HepG2 (cell line): ENCODE measurements around the gene UGT3A2. TPM values are rescaled to one million over a fixed set of nuclear protein-coding genes. Genes with fewer than 3 reads are reported as not detected.

ENCODE experiments used
- RORA ChIP-seq: sonication (generic); formaldehyde crosslinking; IDR thresholded peaks from 2 replicates; pipeline ENCODE4 v1.5.0; 2020; ENCODE audit warnings: mild to moderate bottlenecking, missing genetic modification reagents, moderate library complexity
- TRIM22 ChIP-seq: fragments of 450-650 bp; IDR thresholded peaks from 2 replicates; pipeline ENCODE4 v1.6.1; 2017
- ZFP1 ChIP-seq: IDR thresholded peaks from 2 replicates; pipeline ENCODE4 v1.6.1; 2016
- ZNF224 ChIP-seq: sonication (generic); formaldehyde crosslinking; IDR thresholded peaks from 2 replicates; pipeline ENCODE4 v1.5.0; 2020; ENCODE audit warnings: mild to moderate bottlenecking, missing genetic modification reagents
- ZNF275 ChIP-seq: sonication (generic); formaldehyde crosslinking; IDR thresholded peaks from 2 replicates; pipeline ENCODE4 v1.8.0; 2022; ENCODE audit warnings: missing genetic modification reagents, mild to moderate bottlenecking, inconsistent platforms, borderline replicate concordance
- ZNF431 ChIP-seq: sonication (generic); formaldehyde crosslinking; IDR thresholded peaks from 2 replicates; pipeline ENCODE4 v1.9.0; 2022; ENCODE audit warnings: missing genetic modification reagents, low read depth, mild to moderate bottlenecking, borderline replicate concordance
- polyA plus RNA-seq, 8 experiments: library from polyadenylated mRNA; depleted of rRNA in 3 of 8; stranded (reverse) in 7 of 8; unstranded in 1 of 8; fragments of >200 nt; fragmentation: Illumina TruSeq in 4 of 8; extraction: Trizol in 4 of 8; gene quantifications; 2 replicates each; pipeline versions ENCODE4 v1.2.1 to v1.2.3, GENCODE V29; 2011 to 2016; ENCODE audit warnings: low read depth in 4 of 8, missing spikeins in 1 of 8, mixed read lengths in 1 of 8; ENCODE audit not compliant: insufficient read depth in 1 of 8
- total RNA-seq, 5 experiments: library from RNA; depleted of rRNA; stranded (reverse); fragments of >200 nt; fragmentation: Illumina TruSeq; extraction: Trizol; gene quantifications; 2 replicates each; pipeline ENCODE4 v1.2.3, GENCODE V29; 2016; ENCODE audit warnings: low read depth in 1 of 5
- TF ChIP-seq, protein P1 (sequence below): sonication (generic); formaldehyde crosslinking; IDR thresholded peaks from 2 replicates; pipeline ENCODE4 v1.4.0; 2020; ENCODE audit warnings: missing genetic modification reagents

UGT3A2 gene
- total and polyA plus RNA-seq, 2 of the 13 experiments (the other 11 are each of a cell fraction or from before 2014, with no cell fraction given), result not detected

GRCh38 chr5:36070687-36071571, 4.2 kb upstream of the UGT3A2 start (continued):
- TF ChIP-seq, protein P1, sequence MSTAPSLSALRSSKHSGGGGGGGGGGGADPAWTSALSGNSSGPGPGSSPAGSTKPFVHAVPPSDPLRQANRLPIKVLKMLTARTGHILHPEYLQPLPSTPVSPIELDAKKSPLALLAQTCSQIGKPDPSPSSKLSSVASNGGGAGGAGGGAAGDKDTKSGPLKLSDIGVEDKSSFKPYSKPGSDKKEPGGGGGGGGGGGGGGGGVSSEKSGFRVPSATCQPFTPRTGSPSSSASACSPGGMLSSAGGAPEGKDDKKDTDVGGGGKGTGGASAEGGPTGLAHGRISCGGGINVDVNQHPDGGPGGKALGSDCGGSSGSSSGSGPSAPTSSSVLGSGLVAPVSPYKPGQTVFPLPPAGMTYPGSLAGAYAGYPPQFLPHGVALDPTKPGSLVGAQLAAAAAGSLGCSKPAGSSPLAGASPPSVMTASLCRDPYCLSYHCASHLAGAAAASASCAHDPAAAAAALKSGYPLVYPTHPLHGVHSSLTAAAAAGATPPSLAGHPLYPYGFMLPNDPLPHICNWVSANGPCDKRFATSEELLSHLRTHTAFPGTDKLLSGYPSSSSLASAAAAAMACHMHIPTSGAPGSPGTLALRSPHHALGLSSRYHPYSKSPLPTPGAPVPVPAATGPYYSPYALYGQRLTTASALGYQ (CRISPR knock-in tag), result no peak
- TF ChIP-seq ZFP1 (CRISPR knock-in tag), result no peak
- no peak for TF ChIP-seq TRIM22
- TF ChIP-seq ZNF224, result no peak
- no peak for TF ChIP-seq ZNF275 (CRISPR knock-in tag)
- TF ChIP-seq RORA (CRISPR knock-in tag), result no peak
- no peak for TF ChIP-seq ZNF431 (CRISPR knock-in tag)
